Lung (tissue), 12 donors: ENCODE results near the gene ITGA5. TPM values are rescaled to one million over a fixed set of nuclear protein-coding genes. Genes with fewer than 3 reads are reported as not detected.
"Not testable (repeated sequence)": the region's sequence is repeated elsewhere in the genome, so short reads cannot be mapped to it uniquely, and the experiment has no call there.

Experiments
- ATAC-seq: fragments of 200-7000 bp; cut with Tn5 transposase; one replicate; pipeline ENCODE4 v1.9.1; 2020; ENCODE audit warnings: moderate number of reproducible peaks; ENCODE audit not compliant: insufficient read depth, low FRiP score
- DNase-seq, 3 donors: peaks; one replicate each; pipeline ENCODE4 v3.0.0-alpha.2; 2013 to 2017
- H3K27ac ChIP-seq, 2 donors: one replicate each; pipeline ENCODE4 v1.5.1; 2013; ENCODE audit warnings: mild to moderate bottlenecking in 2 of 2, moderate library complexity in 2 of 2, control low read depth in 1 of 2, inconsistent platforms in 1 of 2, low read depth in 1 of 2, low read length in 1 of 2
- H3K27me3 ChIP-seq, 3 donors: one replicate each; pipeline ENCODE4 v1.5.1; 2013; ENCODE audit warnings: low read length in 2 of 3; ENCODE audit not compliant: control insufficient read depth in 3 of 3, insufficient read depth in 3 of 3
- H3K36me3 ChIP-seq, 4 donors: one replicate each; pipeline ENCODE4 v1.5.1; 2013; ENCODE audit warnings: low read length in 4 of 4, mild to moderate bottlenecking in 1 of 4, moderate library complexity in 1 of 4; ENCODE audit not compliant: control insufficient read depth in 4 of 4, insufficient read depth in 4 of 4
- H3K4me1 ChIP-seq, 5 donors: one replicate each; pipeline ENCODE4 v1.5.1; 2013; ENCODE audit warnings: low read length in 5 of 5, mild to moderate bottlenecking in 2 of 5, moderate library complexity in 1 of 5; ENCODE audit not compliant: control insufficient read depth in 5 of 5, insufficient read depth in 5 of 5
- H3K4me3 ChIP-seq: one replicate; pipeline ENCODE4 v1.5.1; 2013; ENCODE audit warnings: mild to moderate bottlenecking, control low read depth, moderate library complexity
- H3K9ac ChIP-seq, 2 donors: one replicate each; pipeline ENCODE4 v1.5.1; 2013; ENCODE audit warnings: low read length in 2 of 2, control low read depth in 1 of 2; ENCODE audit not compliant: insufficient read depth in 1 of 2
- H3K9me3 ChIP-seq, 4 donors: one replicate each; pipeline ENCODE4 v1.5.1; 2013; ENCODE audit warnings: low read length in 3 of 4, mild to moderate bottlenecking in 1 of 4, moderate library complexity in 1 of 4; ENCODE audit not compliant: control insufficient read depth in 4 of 4, insufficient read depth in 3 of 4
- CTCF ChIP-seq: IDR thresholded peaks from 2 replicates; pipeline ENCODE4 v1.5.1; 2012; ENCODE audit warnings: mild to moderate bottlenecking; ENCODE audit errors: control extremely low read depth, extremely low read depth
- WGBS, 2 donors: extraction: QIAGEN DNeasy Blood & Tissue Kit; methylation state at CpG; one replicate each; pipeline ENCODE4 v1.1.7; 2013; 5-methylcytosine and 5-hydroxymethylcytosine counted together
- polyA plus RNA-seq, 2 donors: library from polyadenylated mRNA; stranded (reverse); fragments of 200-250 nt; gene quantifications; one replicate each; pipeline ENCODE4 v1.2.1, GENCODE V29; 2013
- total RNA-seq, 2 donors: library from RNA; depleted of rRNA in 1 of 2; stranded (reverse); fragments of >200 nt in 1 of 2; gene quantifications; one replicate each; pipeline ENCODE4 v1.2.1, GENCODE V29; 2014 to 2021
- donor health status: control.
- donor health status: control.
- donor health status: Bipolar disorder and iron deficiency.
- donor health status: healthy.
- donor health status: DM: yes; HTN: yes; CAD: no.

The ITGA5 gene
- total and polyA plus RNA-seq, 4 donors: 39.8 to 134 (median 101) TPM

GRCh38 chr12:54356951-54357356 is 62.1 kb downstream of the ITGA5 start:
- ATAC-seq: no peak
- no peaks in the 10 kb centered on the region for H3K27me3 ChIP-seq
- DNase-seq: peak in 1 of 3 donors; percentile 33
- H3K4me1 ChIP-seq: peaks cover 4 to 46% (median 22%) of the 10 kb centered on the region in 5 donors
- no peak overlapping the region for H3K4me3 ChIP-seq
- no peak for TF ChIP-seq CTCF
- H3K9me3 ChIP-seq: no peaks in the 10 kb centered on the region
- peaks cover 0 to 5% (median 2%) of the 10 kb centered on the region in 4 donors for H3K36me3 ChIP-seq
- no peak overlapping the region for H3K27ac ChIP-seq
- H3K9ac ChIP-seq: no peak overlapping the region
- 76 to 78% methylated on average over 4 of the region's 4 CpGs for WGBS, 2 donors

GRCh38 chr12:54356228-54356627 is 62.8 kb downstream of the ITGA5 start:
- no peak for DNase-seq
- peaks cover 4 to 50% (median 22%) of the 10 kb centered on the region in 5 donors for H3K4me1 ChIP-seq
- H3K4me3 ChIP-seq: no peak overlapping the region
- no peak overlapping the region for H3K27ac ChIP-seq
- H3K9ac ChIP-seq: peak overlapping the region in 1 of 2 donors; percentile 43
- no peak for TF ChIP-seq CTCF
- 67 to 83% methylated on average over 3 of the region's 3 CpGs for WGBS, 2 donors
- H3K36me3 ChIP-seq: peaks cover 0 to 10% (median 5%) of the 10 kb centered on the region in 4 donors
- no peaks in the 10 kb centered on the region for H3K27me3 ChIP-seq
- no peaks in the 10 kb centered on the region for H3K9me3 ChIP-seq
- no peak for ATAC-seq

- no peak for DNase-seq
- Histone ChIP-seq H3K4me3 (no peak overlapping the region), H3K27me3 (no peaks in the 10 kb centered on the region), H3K9me3 (no peaks in the 10 kb centered on the region), H3K4me1 (peaks cover 4 to 52% (median 17%) of the 10 kb centered on the region in 5 donors), H3K27ac (no peak overlapping the region), H3K36me3 (peaks cover 9 to 19% (median 14%) of the 10 kb centered on the region in 4 donors), H3K9ac (no peak overlapping the region)
- 80 to 83% methylated on average over 6 of the region's 6 CpGs for WGBS, 2 donors
- ATAC-seq: no peak
- no peak for TF ChIP-seq CTCF
Measured at GRCh38 chr12:54355104-54355815, 63.8 kb downstream of the ITGA5 start.

- WGBS, 2 donors: 81 to 86% methylated on average over 7 of the region's 7 CpGs
- peaks cover 16 to 27% (median 22%) of the 10 kb centered on the region in 4 donors for H3K36me3 ChIP-seq
- peaks cover 4 to 58% (median 15%) of the 10 kb centered on the region in 5 donors for H3K4me1 ChIP-seq
- ATAC-seq, H3K27me3 ChIP-seq, H3K27ac ChIP-seq, H3K4me3 ChIP-seq, DNase-seq, H3K9me3 ChIP-seq, H3K9ac ChIP-seq: not testable (repeated sequence)
Measured at GRCh38 chr12:54354271-54354670, 64.8 kb downstream of the ITGA5 start.
